H1 (cell line): ENCODE data around the gene GBX1. TPM values are rescaled to one million over a fixed set of nuclear protein-coding genes. Genes with fewer than 3 reads are reported as not detected.

Experiments
- KDM1A ChIP-seq: fragments of 200-600, 300-600 bp; sonication (generic); IDR thresholded peaks from 2 replicates; pipeline ENCODE4 v1.7.1; 2016; ENCODE audit warnings: mild to moderate bottlenecking, low read length, borderline replicate concordance
- KDM4A ChIP-seq: IDR thresholded peaks from one replicate; pipeline ENCODE4 v1.7.1; 2012; ENCODE audit warnings: low read depth, mild to moderate bottlenecking, moderate library complexity, low read length, inconsistent platforms; ENCODE audit not compliant: severe bottlenecking
- PHF8 ChIP-seq: fragments of 200-600 bp; sonication (generic); conservative IDR thresholded peaks from 2 replicates; pipeline ENCODE4 v1.7.1; 2012; ENCODE audit warnings: low read depth, mild to moderate bottlenecking, inconsistent platforms, low read length, moderate library complexity
- RFX5 ChIP-seq: IDR thresholded peaks from 2 replicates; pipeline ENCODE4 v1.6.1; 2011; ENCODE audit warnings: low read depth, low read length, improper control_type of control experiment, borderline replicate concordance
- SRF ChIP-seq: IDR thresholded peaks from 2 replicates; pipeline ENCODE4 v1.6.1; 2011; ENCODE audit warnings: mild to moderate bottlenecking, low read depth, low read length, moderate library complexity
- polyA plus RNA-seq, 7 experiments: library from polyadenylated mRNA; depleted of rRNA in 3 of 7; stranded (reverse) in 5 of 7; unstranded in 2 of 7; fragments of >200 nt in 5 of 7; fragments of 200-250 nt in 2 of 7; gene quantifications; 1 replicate in 5 of 7; 2 replicates in 1 of 7; 4 replicates in 1 of 7; pipeline versions ENCODE4 v1.2.1 to v1.2.3, GENCODE V29; 2011 to 2013; ENCODE audit warnings: missing spikeins in 2 of 7, mixed read lengths in 2 of 7
- total RNA-seq: library from RNA; stranded (reverse); fragmentation: NEBNext Ultra II Directional; extraction: Animal tissue kit (Norgen Biotek cat#: 25700); gene quantifications from 2 replicates; pipeline ENCODE4 v1.2.1, GENCODE V29; 2021

The GBX1 gene
- total and polyA plus RNA-seq, 2 of the 8 experiments (the other 6 are each of a cell fraction or from before 2014, with no cell fraction given), result not detected

GRCh38 chr7:151172273-151173141 is 5.0 kb upstream of the GBX1 start (continued):
- no peak for TF ChIP-seq PHF8
- TF ChIP-seq SRF, result no peak
- TF ChIP-seq RFX5, result no peak
- peak; percentile 47; the same call in 1 of the 2 replicates for TF ChIP-seq KDM1A
- TF ChIP-seq KDM4A, result no peak
